Esophagus muscularis mucosa (tissue), 3 donors: ENCODE measurements around the gene ZP2.

Experiments used
- CTCF ChIP-seq, 3 experiments: fragments of 200-600 bp in 2 of 3; fragments of 450-650 bp in 1 of 3; sonication (generic) in 2 of 3; IDR thresholded peaks; one replicate each; pipeline ENCODE4 v1.5.1; 2017 to 2019; ENCODE audit warnings: antibody characterized with exemption in 3 of 3, mild to moderate bottlenecking in 2 of 3, moderate library complexity in 1 of 3
- POLR2A ChIP-seq: fragments of 450-650 bp; IDR thresholded peaks from one replicate; pipeline ENCODE4 v1.6.1; 2017; ENCODE audit warnings: antibody characterized with exemption, moderate library complexity, mild to moderate bottlenecking, low read depth
- POLR2AphosphoS5 ChIP-seq, 2 donors: sonication (generic); formaldehyde crosslinking; IDR thresholded peaks; one replicate each; pipeline ENCODE4 v1.6.1; 2017; ENCODE audit warnings: antibody characterized with exemption in 2 of 2

GRCh38 chr16:21233521-21234150, 22.3 kb upstream of the ZP2 start, which contains the start of gene ANKS4B:
- TF ChIP-seq CTCF (IDR thresholded peaks at IDR 0.05) = no peak
- no peak for TF ChIP-seq POLR2A
- no peak for TF ChIP-seq POLR2AphosphoS5 (IDR thresholded peaks at IDR 0.05)
